Breast epithelium (tissue), 3 donors: ENCODE measurements around the gene WSB1.

Source experiments
- CTCF ChIP-seq, 3 donors: fragments of 450-650 bp; IDR thresholded peaks; one replicate each; pipeline ENCODE4 v1.5.1; 2016 to 2017; ENCODE audit warnings: antibody characterized with exemption in 3 of 3, mild to moderate bottlenecking in 3 of 3, moderate library complexity in 3 of 3
- POLR2A ChIP-seq: fragments of 450-650 bp; IDR thresholded peaks from one replicate; pipeline ENCODE4 v1.6.1; 2016; ENCODE audit warnings: antibody characterized with exemption, mild to moderate bottlenecking, moderate library complexity

- TF ChIP-seq CTCF (IDR thresholded peaks at IDR 0.05) (no peak), POLR2A (no peak)
These were observed 12.4 kb downstream of the WSB1 start for GRCh38 chr17:27306276-27306835.
